GM12878 (cell line): ENCODE data around the gene PPP2R5A. TPM values are rescaled to one million over a fixed set of nuclear protein-coding genes. Genes with fewer than 3 reads are reported as not detected.
A peak's percentile ranks its signal among the peaks of the same experiment; 100 is the strongest.

Experiments
- ATAC-seq: fragments of 200-7000 bp; cut with Tn5 transposase; 3 replicates; pipeline ENCODE4 v1.9.1; 2020; ENCODE audit warnings: mild to moderate bottlenecking, moderate library complexity
- BruUV-seq: library from RNA; stranded (reverse); fragments of 400-500 nt; replicated peaks from 2 replicates; lab custom pipeline; 2021; lab: Mats Ljungman, UMichigan
- CTCF ChIA-PET: fragments of 300-600 bp; sonication (Branson Sonifier 250); formaldehyde crosslinking; extraction: SDS; loops from one replicate; lab custom pipeline; 2021; ENCODE audit warnings: inconsistent platforms; lab: Yijun Ruan, JAX
- POLR2A ChIA-PET: fragments of 350-600 bp; formaldehyde crosslinking; extraction: SDS; loops from one replicate; lab custom pipeline; 2021; ENCODE audit warnings: inconsistent platforms; lab: Charles Lee
- RAD21 ChIA-PET: fragments of 300-600 bp; sonication (Branson Sonifier 250); formaldehyde crosslinking; loops from one replicate; lab custom pipeline; 2023; ENCODE audit warnings: antibody characterized with exemption; ENCODE audit not compliant: unreplicated experiment; lab: Charles Lee
- SMC1A ChIA-PET: fragments of 300-600 bp; sonication (Branson Sonifier 250); formaldehyde crosslinking; loops from one replicate; lab custom pipeline; 2023; ENCODE audit not compliant: unreplicated experiment, uncharacterized antibody; lab: Charles Lee
- DNase-seq: peaks from one replicate; pipeline ENCODE4 v3.0.0-alpha.2; 2011; ENCODE audit warnings: low read depth, low spot score
- FAIRE-seq: peaks from 3 replicates; lab custom pipeline; 2011; peaks lifted over from hg19 to GRCh38; lab: Jason Lieb, UNC
- H2AFZ ChIP-seq: 2 replicates; pipeline ENCODE4 v1.6.0; 2011; ENCODE audit warnings: low read depth, low read length, control low read depth; ENCODE audit not compliant: control insufficient read depth
- H3K27ac ChIP-seq: 2 replicates; pipeline ENCODE4 v1.5.1; 2011; ENCODE audit warnings: control low read depth; ENCODE audit not compliant: control insufficient read depth, insufficient read depth
- H3K27me3 ChIP-seq, 2 experiments: replicated peaks in 1 of 2; 2 replicates each; pipeline versions ENCODE4 v1.6.0 to v1.6.1; 2011; ENCODE audit warnings: low read length in 1 of 2; ENCODE audit not compliant: control insufficient read depth in 2 of 2, insufficient read depth in 2 of 2
- H3K36me3 ChIP-seq, 2 experiments: 2 replicates each; pipeline ENCODE4 v1.5.1; 2011; ENCODE audit warnings: low read length in 1 of 2; ENCODE audit not compliant: control insufficient read depth in 2 of 2, insufficient read depth in 2 of 2
- H3K4me1 ChIP-seq: 2 replicates; pipeline ENCODE4 v1.6.1; 2011; ENCODE audit warnings: mild to moderate bottlenecking, low read length, moderate library complexity, mixed read lengths; ENCODE audit not compliant: control insufficient read depth, insufficient read depth
- H3K4me2 ChIP-seq: 2 replicates; pipeline ENCODE4 v1.6.0; 2011; ENCODE audit warnings: control low read depth; ENCODE audit not compliant: control insufficient read depth, insufficient read depth
- H3K4me3 ChIP-seq: fragments of 200-600 bp; sonication (generic); 2 replicates; pipeline ENCODE4 v1.5.1; 2016
- H3K79me2 ChIP-seq: 2 replicates; pipeline ENCODE4 v1.6.0; 2011; ENCODE audit warnings: low read length; ENCODE audit not compliant: control insufficient read depth, insufficient read depth
- H3K9ac ChIP-seq: 2 replicates; pipeline ENCODE4 v1.8.0; 2011; ENCODE audit warnings: low read length, control low read depth, mixed read lengths; ENCODE audit not compliant: control insufficient read depth, insufficient read depth
- H3K9me3 ChIP-seq: replicated peaks from 3 replicates; pipeline ENCODE4 v1.5.1; 2011; ENCODE audit warnings: mild to moderate bottlenecking, low read length; ENCODE audit not compliant: control insufficient read depth, insufficient read depth
- H4K20me1 ChIP-seq: 2 replicates; pipeline ENCODE4 v1.6.0; 2011; ENCODE audit not compliant: control insufficient read depth, insufficient read depth
- BACH1 ChIP-seq: fragments of 450-650 bp; IDR thresholded peaks from 2 replicates; pipeline ENCODE4 v1.6.1; 2017; ENCODE audit warnings: mild to moderate bottlenecking, borderline replicate concordance
- BMI1 ChIP-seq: fragments of 450-650 bp; IDR thresholded peaks from 2 replicates; pipeline ENCODE4 v1.6.1; 2016; ENCODE audit warnings: mild to moderate bottlenecking, moderate library complexity, borderline replicate concordance
- EGR1 ChIP-seq, 2 experiments: IDR thresholded peaks; 1 replicate in 1 of 2; 2 replicates in 1 of 2; pipeline ENCODE4 v1.6.1; 2011 to 2012; ENCODE audit warnings: low read depth in 2 of 2, low read length in 2 of 2, borderline replicate concordance in 1 of 2, mild to moderate bottlenecking in 1 of 2, moderate library complexity in 1 of 2
- EZH2 ChIP-seq: IDR thresholded peaks from 2 replicates; pipeline ENCODE4 v1.6.1; 2012; ENCODE audit warnings: low read depth, mild to moderate bottlenecking, control low read depth, inconsistent platforms, low read length, borderline replicate concordance; ENCODE audit not compliant: control insufficient read depth
- FOS ChIP-seq: IDR thresholded peaks from 3 replicates; pipeline ENCODE4 v1.6.1; 2011; ENCODE audit warnings: borderline replicate concordance; ENCODE audit not compliant: insufficient read length; ENCODE audit errors: extremely low read depth
- GATAD2B ChIP-seq: fragments of 450-650 bp; conservative IDR thresholded peaks from 2 replicates; pipeline ENCODE4 v1.6.1; 2017; ENCODE audit warnings: low read depth, mild to moderate bottlenecking, moderate library complexity
- HCFC1 ChIP-seq: fragments of 150-350 bp; IDR thresholded peaks from 2 replicates; pipeline ENCODE4 v1.6.1; 2014; ENCODE audit warnings: low read length
- JUND ChIP-seq: IDR thresholded peaks from 2 replicates; pipeline ENCODE4 v1.6.1; 2012; ENCODE audit warnings: low read depth, mild to moderate bottlenecking, low read length, improper control_type of control experiment, moderate library complexity
- MEF2B ChIP-seq: fragments of 450-650 bp; IDR thresholded peaks from 2 replicates; pipeline ENCODE4 v1.6.1; 2018; ENCODE audit warnings: mild to moderate bottlenecking, moderate library complexity; ENCODE audit not compliant: partially characterized antibody, poor library complexity, severe bottlenecking
- NR2F1 ChIP-seq: fragments of 450-650 bp; conservative IDR thresholded peaks from 2 replicates; pipeline ENCODE4 v1.6.1; 2017; ENCODE audit warnings: mild to moderate bottlenecking
- POLR2A ChIP-seq: IDR thresholded peaks from 2 replicates; pipeline ENCODE4 v1.6.1; 2011; ENCODE audit warnings: low read depth, mild to moderate bottlenecking, low read length
- POLR2AphosphoS5 ChIP-seq: IDR thresholded peaks from 2 replicates; pipeline ENCODE4 v1.6.1; 2011; ENCODE audit warnings: mild to moderate bottlenecking, low read length, inconsistent platforms
- RAD51 ChIP-seq: fragments of 450-650 bp; IDR thresholded peaks from 2 replicates; pipeline ENCODE4 v1.6.1; 2016; ENCODE audit warnings: moderate library complexity, mild to moderate bottlenecking, inconsistent platforms
- RELA ChIP-seq: fragments of 450-650 bp; IDR thresholded peaks from 2 replicates; pipeline ENCODE4 v1.8.0; 2014; ENCODE audit warnings: borderline replicate concordance; ENCODE audit not compliant: partially characterized antibody
- SIX5 ChIP-seq: IDR thresholded peaks from 2 replicates; pipeline ENCODE4 v1.6.1; 2011; ENCODE audit warnings: mild to moderate bottlenecking, low read depth, low read length, moderate library complexity; ENCODE audit not compliant: severe bottlenecking
- TARDBP ChIP-seq: IDR thresholded peaks from 2 replicates; pipeline ENCODE4 v1.6.1; 2016; ENCODE audit warnings: borderline replicate concordance
- ZNF207 ChIP-seq: fragments of 450-650 bp; IDR thresholded peaks from 2 replicates; pipeline ENCODE4 v1.6.1; 2014; ENCODE audit warnings: antibody characterized with exemption, mild to moderate bottlenecking, borderline replicate concordance
- in situ Hi-C: fragments of 300-500 bp; cut with MboI; formaldehyde crosslinking; loops from 9 replicates; pipeline ENCODE4 v1.14.3; 2018; ENCODE audit warnings: mixed read lengths
- intact Hi-C: fragments of 100-400 bp; cut with micrococcal nuclease; formaldehyde crosslinking; loops from one replicate; pipeline ENCODE4 v1.14.2; 2022; ENCODE audit not compliant: unreplicated experiment
- polyA plus RNA-seq, 11 experiments: library from polyadenylated mRNA; depleted of rRNA in 4 of 11; unstranded in 6 of 11; stranded (reverse) in 5 of 11; fragments of >200 nt; fragmentation: Nextera tagmentation in 4 of 11; fragmentation: Illumina TruSeq in 1 of 11; extraction: Ambion mirVana in 4 of 11; extraction: Trizol in 1 of 11; gene quantifications; 1 replicate in 1 of 11; 2 replicates in 10 of 11; pipeline versions ENCODE4 v1.2.1 to v1.2.3, GENCODE V29; 2011 to 2016; ENCODE audit warnings: inconsistent platforms in 2 of 11, missing spikeins in 2 of 11, low read depth in 1 of 11
- total RNA-seq, 4 experiments: library from RNA; depleted of rRNA in 3 of 4; stranded (reverse); fragments of >200 nt in 3 of 4; fragmentation: Illumina TruSeq in 1 of 4; extraction: Trizol in 1 of 4; gene quantifications; 2 replicates each; pipeline versions ENCODE4 v1.2.1 to v1.2.3, GENCODE V29; 2013 to 2021
- TF ChIP-seq, protein P1 (sequence below): IDR thresholded peaks from 2 replicates; pipeline ENCODE4 v1.6.1; 2011; ENCODE audit warnings: borderline replicate concordance, low read depth, mild to moderate bottlenecking, moderate library complexity, mixed read lengths, low read length; ENCODE audit not compliant: insufficient read depth; ENCODE audit errors: extremely low read length

Gene PPP2R5A
- total and polyA plus RNA-seq, 10 of the 15 experiments (the other 5 are each of a cell fraction or from before 2014, with no cell fraction given): 15.4 to 40.6 (median 32.5) TPM

DNA sequence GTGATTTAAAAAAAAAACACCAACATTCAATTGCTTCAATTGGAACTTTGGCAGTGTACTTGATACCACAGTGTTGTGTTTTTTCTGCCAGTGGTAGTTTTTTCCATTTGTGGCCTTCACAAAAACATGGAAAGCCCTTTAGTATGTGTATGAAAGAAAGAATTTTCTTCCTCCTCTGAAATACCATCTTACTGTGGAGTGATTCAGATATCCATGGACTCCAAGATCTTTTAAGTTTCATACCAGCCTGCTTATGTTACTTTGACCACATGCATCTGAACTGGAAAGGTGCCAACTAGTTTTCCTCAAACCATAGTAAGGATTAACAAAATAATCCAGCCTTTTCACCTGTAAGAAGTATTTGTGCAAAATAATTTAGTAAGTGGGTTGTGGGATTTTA, 3.4 kb downstream of the PPP2R5A start:
- BruUV-seq: no TSS peak
- TF ChIP-seq RELA (no peak), SIX5 (no peak), ZNF207 (no peak), EGR1 (IDR thresholded peaks at IDR 0.05; ENCODE audit: borderline replicate concordance in 1 of 2, low read depth in 2 of 2, low read length in 2 of 2) (no peak), MEF2B (no peak), FOS (no peak), TARDBP (no peak), POLR2AphosphoS5 (no peak), RAD51 (no peak), HCFC1 (no peak), JUND (no peak), NR2F1 (no peak), BMI1 (no peak), BACH1 (no peak), POLR2A (no peak), EZH2 (no peak), GATAD2B (no peak)
- TF ChIP-seq, protein P1, sequence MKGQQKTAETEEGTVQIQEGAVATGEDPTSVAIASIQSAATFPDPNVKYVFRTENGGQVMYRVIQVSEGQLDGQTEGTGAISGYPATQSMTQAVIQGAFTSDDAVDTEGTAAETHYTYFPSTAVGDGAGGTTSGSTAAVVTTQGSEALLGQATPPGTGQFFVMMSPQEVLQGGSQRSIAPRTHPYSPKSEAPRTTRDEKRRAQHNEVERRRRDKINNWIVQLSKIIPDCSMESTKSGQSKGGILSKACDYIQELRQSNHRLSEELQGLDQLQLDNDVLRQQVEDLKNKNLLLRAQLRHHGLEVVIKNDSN: no peak
- Histone ChIP-seq H3K27me3 (no peaks in the 10 kb centered on the region), H3K4me2 (peak overlapping the region; percentile 68), H3K9ac (no peak overlapping the region; the same call in 1 of the 2 replicates), H3K4me1 (peaks cover 22% of the 10 kb centered on the region), H3K36me3 (no peaks in the 10 kb centered on the region), H3K79me2 (peaks cover 83% of the 10 kb centered on the region), H2AFZ (no peak overlapping the region), H3K9me3 (no peaks in the 10 kb centered on the region), H3K4me3 (peak overlapping the region; percentile 67), H3K27ac (peak overlapping the region; percentile 28; the same call in 1 of the 2 replicates), H4K20me1 (no peaks in the 10 kb centered on the region)
- intact Hi-C loops (loop anchor here (5.0 kb wide), 2 partner anchors 124 to 591 kb away; partner anchors contain the start of gene PACC1), in situ Hi-C loops (no loop called here)
- RAD21 ChIA-PET: interaction anchor here (2.4 to 6.3 kb wide), 3 partner anchors 26 to 218 kb away, joined by 6 to 75 read pairs (median 50); no protein-coding TSS in a partner anchor
- FAIRE-seq: no peak
- no peak for ATAC-seq
- POLR2A ChIA-PET: interaction anchor here (0.5 kb wide), 1 partner anchor 129 kb away, joined by 5 read pairs; no protein-coding TSS in a partner anchor
- SMC1A ChIA-PET: interaction anchor here (1.6 to 5.1 kb wide), 5 partner anchors 79 to 608 kb away, joined by 4 to 31 read pairs (median 18); partner anchors contain the start of genes DTL and INTS7
- no peak for DNase-seq
- CTCF ChIA-PET: interaction anchor here (1.0 to 4.6 kb wide), 6 partner anchors 167 to 591 kb away, joined by 3 to 52 read pairs (median 16); partner anchors contain the start of genes DTL and INTS7
